HG03520 (cell line): ENCODE results near the gene PPP1R2C.

Experiments used
- ATAC-seq: cut with Tn5 transposase; IDR thresholded peaks from one replicate; pipeline ENCODE4 v1.9.1; 2021; ENCODE audit warnings: mild to moderate bottlenecking, moderate library complexity; ENCODE audit not compliant: unreplicated experiment

PPP1R2C gene

DNA sequence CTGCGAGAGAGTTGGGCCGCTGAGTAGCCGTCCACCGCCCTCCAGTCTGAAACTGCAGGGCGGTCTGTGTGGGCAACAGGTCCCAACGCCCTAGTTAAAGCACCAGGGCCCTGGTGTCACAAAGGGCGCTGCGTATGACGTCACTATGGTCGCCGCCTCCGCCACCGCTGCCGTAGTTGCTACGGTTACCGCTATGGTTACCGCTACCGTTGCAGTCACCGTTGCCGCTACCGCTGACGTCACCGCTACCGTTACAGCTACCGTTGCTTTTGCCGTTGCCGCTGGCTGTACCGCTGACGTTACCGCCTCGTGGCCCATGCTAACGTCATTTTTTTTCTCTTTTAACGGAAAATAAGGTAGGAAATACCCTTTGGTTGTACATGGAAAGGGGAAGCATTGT lies at the start of gene PPP1R2C:
PPP1R2C (minus strand) TSS at position 68 of the 400 bp plus-strand sequence. CDS start 84 bp downstream, outside the sequence.
- ATAC-seq = no peak

- ATAC-seq = no peak
These were observed 47.2 kb upstream of the PPP1R2C start for GRCh38 chrX:42825201-42825600.

DNA sequence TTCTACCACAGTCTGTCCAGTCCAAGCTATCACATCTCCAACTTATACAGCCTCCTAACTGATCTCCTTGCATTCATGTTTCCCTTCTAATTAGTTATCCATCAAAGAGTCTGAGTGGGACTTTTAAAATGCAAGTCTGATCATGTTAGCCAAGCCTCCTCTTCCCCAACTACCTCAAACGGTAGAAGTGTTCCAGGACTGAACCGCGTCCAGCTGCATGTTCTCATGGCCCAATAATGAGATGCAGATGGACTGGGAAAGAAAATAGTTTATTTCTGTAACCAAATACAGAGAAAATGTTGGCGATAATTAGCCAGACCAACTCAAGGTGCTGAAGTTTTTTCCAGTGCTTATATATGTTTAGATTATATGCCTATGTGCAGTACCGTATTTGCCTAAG lies 46.6 kb upstream of the PPP1R2C start:
- ATAC-seq = no peak

- ATAC-seq = no peak
These were observed 45.5 kb upstream of the PPP1R2C start for GRCh38 chrX:42823443-42823842.

GRCh38 chrX:42821803-42822443 lies 44.0 kb upstream of the PPP1R2C start:
- ATAC-seq = no peak

- ATAC-seq = no peak
These were observed 40.4 kb upstream of the PPP1R2C start for GRCh38 chrX:42818151-42818921.

- no peak for ATAC-seq
These were observed 31.6 kb upstream of the PPP1R2C start for GRCh38 chrX:42809569-42809968.

DNA sequence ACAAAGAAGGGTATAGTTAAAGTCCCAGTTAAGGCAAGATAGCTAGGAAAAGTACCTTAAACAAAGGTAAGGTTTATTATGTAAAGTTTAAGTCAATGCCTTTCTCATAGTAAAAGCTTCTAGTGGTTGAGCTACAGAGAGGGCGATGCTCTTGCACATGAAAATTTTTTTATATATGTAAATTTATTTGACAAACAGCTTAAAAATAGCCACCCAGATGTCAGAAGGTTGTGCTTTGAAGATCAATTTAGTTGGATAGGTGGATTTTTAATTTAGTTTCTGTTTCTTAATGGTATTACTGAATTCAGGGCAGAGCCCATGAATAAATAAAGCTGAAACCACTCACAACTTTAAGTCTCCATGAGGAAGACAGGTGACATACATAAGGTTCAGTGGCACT lies 29.4 kb upstream of the PPP1R2C start:
- no peak for ATAC-seq

GRCh38 chrX:42804524-42804923 lies 26.6 kb upstream of the PPP1R2C start:
- no peak for ATAC-seq

GRCh38 chrX:42803320-42803719 lies 25.4 kb upstream of the PPP1R2C start:
- no peak for ATAC-seq

- ATAC-seq = no peak
These were observed 19.8 kb upstream of the PPP1R2C start for GRCh38 chrX:42797651-42798269.

DNA sequence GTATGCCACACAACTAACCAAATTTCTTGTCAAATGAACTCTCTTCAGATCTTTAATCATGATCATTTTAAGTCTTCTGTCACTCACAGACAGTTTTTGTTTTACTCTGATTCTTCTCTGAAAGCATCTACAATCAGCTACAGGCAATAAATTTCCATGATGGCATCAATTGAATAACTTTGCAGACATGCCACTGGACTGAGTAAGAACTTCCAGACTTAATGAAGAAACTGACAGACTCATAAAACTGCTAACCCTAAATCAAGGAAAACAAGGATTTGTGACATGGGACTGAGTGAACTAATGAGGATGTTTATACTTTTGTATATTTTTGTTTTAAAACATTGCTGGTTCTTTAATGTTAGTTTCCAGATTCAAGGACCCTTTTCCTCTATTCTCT lies 5.5 kb upstream of the PPP1R2C start:
- no peak for ATAC-seq

- no peak for ATAC-seq
These were observed 1.8 kb downstream of the PPP1R2C start for GRCh38 chrX:42776195-42776594.

GRCh38 chrX:42772874-42773273 lies 5.1 kb downstream of the PPP1R2C start:
- no peak for ATAC-seq

- no peak for ATAC-seq
These were observed 6.2 kb downstream of the PPP1R2C start for GRCh38 chrX:42771506-42772335.

DNA sequence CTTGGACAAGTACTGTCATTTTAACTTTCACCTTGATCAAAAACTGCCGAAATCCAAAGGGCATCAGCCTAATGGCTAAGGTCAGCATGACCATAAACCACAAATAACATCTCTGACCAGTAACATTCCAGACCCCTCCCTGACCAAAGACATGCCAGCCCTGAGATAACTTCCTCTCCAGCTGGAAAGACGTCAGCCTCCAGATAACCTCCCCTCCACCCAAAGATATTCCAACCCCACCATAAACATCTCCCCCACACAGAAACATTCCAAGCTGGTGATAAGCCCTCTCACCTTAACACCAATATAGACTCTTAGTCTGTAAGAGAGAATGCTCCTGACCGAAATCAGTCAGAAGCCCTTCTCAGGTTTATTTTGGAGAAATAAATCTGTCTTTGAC lies 7.4 kb downstream of the PPP1R2C start:
- no peak for ATAC-seq

GRCh38 chrX:42759881-42760280 lies 18.1 kb downstream of the PPP1R2C start:
- ATAC-seq = no peak

DNA sequence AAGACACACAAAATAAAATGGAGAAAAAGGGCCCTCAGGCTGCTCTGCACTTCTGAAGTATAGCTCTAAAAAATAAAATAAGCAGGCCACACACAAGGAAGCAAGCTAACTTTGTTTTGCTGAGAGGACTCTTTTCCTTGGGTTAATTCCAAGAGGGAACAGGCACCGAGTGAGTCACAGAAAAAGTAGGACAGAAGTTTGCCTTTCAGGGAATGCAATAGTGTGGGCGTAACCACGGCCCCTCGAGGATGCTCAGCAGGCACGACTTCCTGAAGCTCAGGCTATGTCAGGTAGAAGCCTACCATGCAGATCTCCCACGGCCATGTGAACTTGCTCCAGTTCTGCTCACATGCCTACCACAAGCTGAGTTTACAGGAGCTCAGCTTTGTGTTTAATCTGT lies 22.1 kb downstream of the PPP1R2C start:
- no peak for ATAC-seq

DNA sequence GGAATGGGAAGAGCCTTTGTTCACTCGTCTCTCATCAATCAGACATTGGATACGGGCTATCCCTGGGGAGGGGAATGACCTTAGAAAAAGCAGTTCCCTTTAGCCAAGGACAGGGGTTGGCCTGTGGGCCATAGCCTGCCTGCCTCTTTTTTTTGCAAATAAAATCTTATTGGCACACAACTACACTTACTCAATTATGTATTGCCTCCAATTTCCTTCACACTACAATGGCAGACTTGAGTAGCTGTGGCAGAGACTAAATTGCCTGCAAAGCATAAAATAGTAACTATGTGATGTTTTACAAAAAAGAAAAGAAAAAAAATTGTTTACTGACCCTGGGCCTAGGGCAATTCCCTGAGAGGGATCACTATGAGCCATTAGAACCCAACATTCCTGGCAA lies 23.4 kb downstream of the PPP1R2C start:
- ATAC-seq = no peak

DNA sequence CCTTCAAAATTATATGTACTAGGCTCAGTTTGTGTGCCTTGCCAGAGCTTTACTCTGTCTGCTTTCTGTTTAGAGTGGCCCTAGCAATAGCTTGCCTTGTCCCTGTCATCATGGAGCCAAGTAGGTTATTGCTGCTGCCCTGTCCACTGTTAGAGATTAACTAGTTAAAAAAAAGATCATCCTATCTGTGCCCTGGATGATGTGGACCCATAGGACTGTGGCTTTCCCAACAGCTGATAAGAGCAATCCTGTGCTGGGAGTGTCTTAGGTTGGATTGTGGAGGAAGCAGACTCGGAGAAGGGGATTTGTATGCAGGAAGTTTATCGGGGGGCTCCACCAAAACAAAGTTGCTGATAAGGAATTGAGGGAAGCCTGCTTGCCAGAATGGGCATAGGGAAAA lies 23.8 kb downstream of the PPP1R2C start:
- no peak for ATAC-seq

DNA sequence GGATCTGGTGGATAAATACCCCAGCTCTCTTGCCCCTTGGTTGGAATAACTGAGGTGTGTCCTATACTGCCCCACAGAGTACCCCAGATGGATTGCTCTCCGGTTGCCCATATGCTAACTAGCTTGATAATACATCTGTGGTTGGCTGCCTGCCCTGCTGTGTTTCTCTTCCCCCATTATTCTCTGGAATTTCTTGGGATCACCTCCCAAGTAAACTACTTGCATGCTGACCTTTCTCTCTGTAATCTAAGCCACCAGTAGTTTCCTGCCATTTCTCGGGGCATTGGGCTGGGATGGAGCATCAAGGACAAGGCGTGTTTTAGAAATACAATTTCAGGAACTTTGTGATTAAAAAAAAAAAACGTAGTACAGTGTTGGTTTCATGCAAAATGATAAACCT lies 25.2 kb downstream of the PPP1R2C start:
- ATAC-seq = no peak
